ENCODE results near the gene BCL2L15.
A peak's percentile ranks its signal among the peaks of the same experiment; 100 is the strongest.

Gene BCL2L15

GRCh38 chr1:113857776-113858175, 29.6 kb downstream of the BCL2L15 start:
- Histone ChIP-seq H3K4me3 (ENCODE audit: low read length) (peak overlapping the region; percentile 56; the same call in 1 of the 2 replicates), H3K4me1 (ENCODE audit: control insufficient read depth, low read length) (peaks cover 59% of the 10 kb centered on the region), H3K79me2 (ENCODE audit: control insufficient read depth, low read length) (peaks cover 30% of the 10 kb centered on the region), H3K36me3 (ENCODE audit: control insufficient read depth, low read length) (peaks cover 53% of the 10 kb centered on the region), H3K9me3 (ENCODE audit: control insufficient read depth, insufficient read depth, low read length) (no peaks in the 10 kb centered on the region), H3K9me2 (replicated peaks; ENCODE audit: control insufficient read depth, low read length) (no peaks in the 10 kb centered on the region), H3F3A (ENCODE audit: control insufficient read depth, insufficient read depth) (peaks cover 17% of the 10 kb centered on the region), H4K20me1 (ENCODE audit: control insufficient read depth, insufficient read depth, low read depth, low read length) (no peaks in the 10 kb centered on the region), H3K27me3 (ENCODE audit: control insufficient read depth, low read length) (no peaks in the 10 kb centered on the region), H3K4me2 (ENCODE audit: low read length) (peak overlapping the region; percentile 72), H3K27ac (ENCODE audit: low read depth, low read length) (peak overlapping the region; percentile 84; the same call in 1 of the 2 replicates)
- TF ChIP-seq CTCF (IDR thresholded peaks at IDR 0.05; ENCODE audit: low read depth, low read length, poor library complexity, severe bottlenecking) (no peak), EZH2phosphoT487 (IDR thresholded peaks at IDR 0.05; ENCODE audit: borderline replicate concordance, low read length) (no peak)

- H3F3A ChIP-seq (ENCODE audit: control insufficient read depth, insufficient read depth): peaks cover 17% of the 10 kb centered on the region
- H3K79me2 ChIP-seq (ENCODE audit: control insufficient read depth, low read length): peaks cover 17% of the 10 kb centered on the region
- no peaks in the 10 kb centered on the region for H3K9me3 ChIP-seq (ENCODE audit: control insufficient read depth, insufficient read depth, low read length)
- H3K36me3 ChIP-seq (ENCODE audit: control insufficient read depth, low read length): peaks cover 61% of the 10 kb centered on the region
- no peak for TF ChIP-seq EZH2phosphoT487 (IDR thresholded peaks at IDR 0.05; ENCODE audit: borderline replicate concordance, low read length)
- TF ChIP-seq CTCF (IDR thresholded peaks at IDR 0.05; ENCODE audit: low read depth, low read length, poor library complexity, severe bottlenecking): no peak
- H3K27ac ChIP-seq (ENCODE audit: low read depth, low read length): no peak overlapping the region
- H3K4me2 ChIP-seq (ENCODE audit: low read length): no peak overlapping the region
- H3K27me3 ChIP-seq (ENCODE audit: control insufficient read depth, low read length): no peaks in the 10 kb centered on the region
- H3K4me1 ChIP-seq (ENCODE audit: control insufficient read depth, low read length): peaks cover 46% of the 10 kb centered on the region
- no peak overlapping the region for H3K4me3 ChIP-seq (ENCODE audit: low read length)
- H4K20me1 ChIP-seq (ENCODE audit: control insufficient read depth, insufficient read depth, low read depth, low read length): no peaks in the 10 kb centered on the region
- no peaks in the 10 kb centered on the region for H3K9me2 ChIP-seq (replicated peaks; ENCODE audit: control insufficient read depth, low read length)
Measured at GRCh38 chr1:113856401-113856790, 31.0 kb downstream of the BCL2L15 start.

DNA sequence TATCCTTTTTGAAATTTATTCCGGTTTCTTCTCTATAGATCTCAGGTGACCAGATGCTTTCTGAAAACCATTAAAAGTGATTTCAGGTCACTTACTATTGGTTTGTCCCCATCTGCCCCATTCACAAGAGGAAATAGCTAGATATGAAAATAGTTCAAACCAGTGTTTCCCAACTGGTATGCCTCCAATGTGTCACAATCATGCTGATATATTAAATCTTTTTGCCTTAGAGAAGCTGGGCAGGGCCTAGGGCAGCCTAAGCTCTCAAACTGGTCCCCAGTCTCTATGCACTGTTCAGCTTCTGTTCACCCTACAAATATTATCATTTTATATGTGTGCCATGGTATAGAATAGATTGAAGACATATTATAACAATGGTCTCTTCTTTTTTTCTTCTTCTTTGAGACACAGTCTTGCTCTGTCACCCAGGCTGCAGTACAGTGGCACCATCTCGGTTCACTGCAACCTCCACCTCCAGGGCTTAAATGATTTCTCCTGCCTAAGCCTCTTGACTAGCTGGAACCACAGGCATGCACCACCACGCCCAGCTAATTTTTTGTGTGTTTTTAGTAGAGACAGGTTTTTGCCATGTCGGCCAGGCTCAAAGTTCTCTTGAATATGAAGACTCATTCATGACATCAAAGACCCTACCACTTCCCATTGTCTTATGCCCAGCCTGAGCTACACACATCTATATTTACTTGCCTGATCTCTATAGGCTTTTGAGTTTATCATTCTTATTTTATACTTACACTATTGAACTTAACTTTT, 31.6 kb downstream of the BCL2L15 start:
- Histone ChIP-seq H3F3A (ENCODE audit: control insufficient read depth, insufficient read depth) (peaks cover 18% of the 10 kb centered on the region), H3K79me2 (ENCODE audit: control insufficient read depth, low read length) (peaks cover 13% of the 10 kb centered on the region), H3K4me3 (ENCODE audit: low read length) (no peak overlapping the region), H3K27ac (ENCODE audit: low read depth, low read length) (no peak overlapping the region), H3K36me3 (ENCODE audit: control insufficient read depth, low read length) (peaks cover 64% of the 10 kb centered on the region), H4K20me1 (ENCODE audit: control insufficient read depth, insufficient read depth, low read depth, low read length) (no peaks in the 10 kb centered on the region), H3K9me2 (replicated peaks; ENCODE audit: control insufficient read depth, low read length) (no peaks in the 10 kb centered on the region), H3K27me3 (ENCODE audit: control insufficient read depth, low read length) (no peaks in the 10 kb centered on the region), H3K4me2 (ENCODE audit: low read length) (no peak overlapping the region), H3K4me1 (ENCODE audit: control insufficient read depth, low read length) (peaks cover 42% of the 10 kb centered on the region), H3K9me3 (ENCODE audit: control insufficient read depth, insufficient read depth, low read length) (no peaks in the 10 kb centered on the region)
- TF ChIP-seq EZH2phosphoT487 (IDR thresholded peaks at IDR 0.05; ENCODE audit: borderline replicate concordance, low read length): no peak
- no peak for TF ChIP-seq CTCF (IDR thresholded peaks at IDR 0.05; ENCODE audit: low read depth, low read length, poor library complexity, severe bottlenecking)
